DMS79 treated with DMSO at 0.1 percent for 48 hours (cell line): ENCODE results near the gene ANKK1.

ENCODE experiments used
- DNase-seq: peaks from one replicate; lab custom pipeline; 2025; lab: John Stamatoyannopoulos, UW

ANKK1 gene

GRCh38 chr11:113377681-113378412, 9.7 kb upstream of the ANKK1 start:
- DNase-seq, result no peak

- no peak for DNase-seq
Observed at GRCh38 chr11:113378692-113379091, 8.9 kb upstream of the ANKK1 start.

- DNase-seq, result no peak
Observed at GRCh38 chr11:113382121-113382520, 5.5 kb upstream of the ANKK1 start.

- no peak for DNase-seq
Observed at GRCh38 chr11:113384551-113384950, 3.0 kb upstream of the ANKK1 start.

GRCh38 chr11:113385749-113386148, 1.8 kb upstream of the ANKK1 start:
- peak; percentile 46 for DNase-seq

GRCh38 chr11:113386866-113387265, 713 bp upstream of the ANKK1 start:
- no peak for DNase-seq

- no peak for DNase-seq
Observed at GRCh38 chr11:113389272-113389671, 1.7 kb downstream of the ANKK1 start.

GRCh38 chr11:113392236-113392921, 4.8 kb downstream of the ANKK1 start:
- DNase-seq, result no peak

GRCh38 chr11:113393501-113393985, 6.0 kb downstream of the ANKK1 start:
- no peak for DNase-seq

GRCh38 chr11:113394919-113395318, 7.3 kb downstream of the ANKK1 start:
- no peak for DNase-seq

- no peak for DNase-seq
Observed at GRCh38 chr11:113395782-113396336, 8.3 kb downstream of the ANKK1 start.

- no peak for DNase-seq
Observed at GRCh38 chr11:113396690-113397089, 9.1 kb downstream of the ANKK1 start.

- no peak for DNase-seq
Observed at GRCh38 chr11:113397212-113397611, 9.6 kb downstream of the ANKK1 start.

- no peak for DNase-seq
Observed at GRCh38 chr11:113397821-113398220, 10.2 kb downstream of the ANKK1 start.

GRCh38 chr11:113398669-113399430, 11.3 kb downstream of the ANKK1 start:
- DNase-seq, result no peak

GRCh38 chr11:113400631-113401230, 13.2 kb downstream of the ANKK1 start:
- DNase-seq, result no peak

GRCh38 chr11:113401718-113402117, 14.1 kb downstream of the ANKK1 start:
- peak; percentile 69 for DNase-seq

- DNase-seq, result no peak
Observed at GRCh38 chr11:113404859-113405430, 17.4 kb downstream of the ANKK1 start.

- no peak for DNase-seq
Observed at GRCh38 chr11:113405724-113406478, 18.3 kb downstream of the ANKK1 start.

- DNase-seq, result no peak
Observed at GRCh38 chr11:113407163-113407562, 19.6 kb downstream of the ANKK1 start.

- no peak for DNase-seq
Observed at GRCh38 chr11:113408206-113408605, 20.6 kb downstream of the ANKK1 start.
